Colonic mucosa (tissue), 4 donors: Measurements from ENCODE around the gene DNASE1L2. TPM values are rescaled to one million over a fixed set of nuclear protein-coding genes. Genes with fewer than 3 reads are reported as not detected.

ENCODE experiments used
- DNase-seq: peaks from one replicate; pipeline ENCODE4 v3.0.0-alpha.2; 2020
- H3K27ac ChIP-seq: fragments of 200-600 bp; one replicate; pipeline ENCODE4 v1.8.0; 2021
- H3K27me3 ChIP-seq: fragments of 200-600 bp; one replicate; pipeline ENCODE4 v1.8.0; 2021
- H3K36me3 ChIP-seq: fragments of 200-600 bp; one replicate; pipeline ENCODE4 v1.8.0; 2021
- H3K4me1 ChIP-seq: fragments of 200-600 bp; one replicate; pipeline ENCODE4 v1.8.0; 2021; ENCODE audit warnings: mild to moderate bottlenecking
- H3K4me3 ChIP-seq: fragments of 200-600 bp; one replicate; pipeline ENCODE4 v1.8.0; 2021
- H3K9ac ChIP-seq, 2 donors: one replicate each; pipeline ENCODE4 v1.7.0; 2013; ENCODE audit warnings: control low read depth in 2 of 2, low read depth in 2 of 2, low read length in 2 of 2
- H3K9me3 ChIP-seq: fragments of 200-600 bp; one replicate; pipeline ENCODE4 v1.8.0; 2021
- CTCF ChIP-seq: fragments of 200-600 bp; IDR thresholded peaks from one replicate; pipeline ENCODE4 v1.8.0; 2022; ENCODE audit warnings: antibody characterized with exemption, mild to moderate bottlenecking
- intact Hi-C: fragments of 100-400 bp; cut with DNase I; formaldehyde crosslinking; loops from one replicate; pipeline ENCODE4 v1.14.1; 2022
- total RNA-seq, 2 donors: library from RNA; stranded (reverse); fragmentation: NEBNext Ultra II Directional in 1 of 2; extraction: Animal tissue kit (Norgen Biotek cat#: 25700) in 1 of 2; gene quantifications; one replicate each; pipeline ENCODE4 v1.2.1, GENCODE V29; 2021
- donor health status: healthy.
- donor health status: DM: no; HTN: no; CAD: no.
- donor health status: DM: no; HTN: no; CAD: no.

Gene DNASE1L2
- total RNA-seq, 2 donors from 2014 or later = 0.85 to 2.4 TPM

GRCh38 chr16:2223221-2223941 is 12.9 kb upstream of the DNASE1L2 start, which contains the start of gene E4F1:
Gene E4F1 (plus strand): TSS chr16:2223591. CDS start chr16:2223614, 23 bp downstream.
- intact Hi-C loops = no loop called here
- H3K9ac ChIP-seq = peak within 1 kb of the TSS; percentile 84 to 91
- no peak for TF ChIP-seq CTCF
- H3K9me3 ChIP-seq = no peaks in the 10 kb centered on the region
- no peaks in the 10 kb centered on the region for H3K27me3 ChIP-seq
- H3K4me3 ChIP-seq = peak within 1 kb of the TSS; percentile 74
- H3K36me3 ChIP-seq = no peaks in the 10 kb centered on the region
- H3K4me1 ChIP-seq = no peaks in the 10 kb centered on the region
- peak; percentile 99 for DNase-seq
- peak within 1 kb of the TSS; percentile 71 for H3K27ac ChIP-seq

GRCh38 chr16:2223942-2224486 is 12.2 kb upstream of the DNASE1L2 start:
- peak overlapping the region; percentile 74 for H3K4me3 ChIP-seq

GRCh38 chr16:2226245-2226793 is 9.9 kb upstream of the DNASE1L2 start:
- Histone ChIP-seq H3K4me3 (no peak overlapping the region), H3K27ac (no peak overlapping the region), H3K27me3 (no peaks in the 10 kb centered on the region), H3K9me3 (no peaks in the 10 kb centered on the region), H3K9ac (no peak overlapping the region), H3K4me1 (no peaks in the 10 kb centered on the region), H3K36me3 (peaks cover 11% of the 10 kb centered on the region)
- no peak for TF ChIP-seq CTCF
- no peak for DNase-seq
- intact Hi-C loops = no loop called here

More at GRCh38 chr16:2223942-2224486, 12.2 kb upstream of the DNASE1L2 start:
- peak; percentile 73 for DNase-seq
- Histone ChIP-seq H3K9ac (peak overlapping the region; percentile 84 to 91), H3K27ac (peak overlapping the region; percentile 71), H3K27me3 (no peaks in the 10 kb centered on the region), H3K36me3 (peaks cover 1% of the 10 kb centered on the region), H3K9me3 (no peaks in the 10 kb centered on the region), H3K4me1 (no peaks in the 10 kb centered on the region)
- intact Hi-C loops = no loop called here
- TF ChIP-seq CTCF = no peak

GRCh38 chr16:2226918-2227317 is 9.3 kb upstream of the DNASE1L2 start:
- H3K4me1 ChIP-seq = no peaks in the 10 kb centered on the region
- no peak overlapping the region for H3K27ac ChIP-seq
- no peak for DNase-seq
- H3K9me3 ChIP-seq = no peaks in the 10 kb centered on the region
- H3K27me3 ChIP-seq = no peaks in the 10 kb centered on the region
- peaks cover 12% of the 10 kb centered on the region for H3K36me3 ChIP-seq
- TF ChIP-seq CTCF = no peak
- H3K9ac ChIP-seq = no peak overlapping the region
- no peak overlapping the region for H3K4me3 ChIP-seq
- intact Hi-C loops = no loop called here

GRCh38 chr16:2228161-2228824 is 8.0 kb upstream of the DNASE1L2 start:
- no peaks in the 10 kb centered on the region for H3K4me1 ChIP-seq
- no peaks in the 10 kb centered on the region for H3K27me3 ChIP-seq
- no peaks in the 10 kb centered on the region for H3K9me3 ChIP-seq
- H3K4me3 ChIP-seq = no peak overlapping the region
- intact Hi-C loops = no loop called here
- peak overlapping the region in 1 of 2 donors; percentile 14 for H3K9ac ChIP-seq
- H3K36me3 ChIP-seq = peaks cover 26% of the 10 kb centered on the region
- TF ChIP-seq CTCF = no peak
- DNase-seq = no peak
- H3K27ac ChIP-seq = no peak overlapping the region
